AG08395 (cell line): Measurements from ENCODE around the gene FAM53C.
"Not testable (repeated sequence)": the region's sequence is repeated elsewhere in the genome, so short reads cannot be mapped to it uniquely, and the experiment has no call there.

Experiments
- DNase-seq: peaks from one replicate; pipeline ENCODE4 v3.0.0; 2012; ENCODE audit warnings: mixed read lengths, low spot score

FAM53C gene

DNA sequence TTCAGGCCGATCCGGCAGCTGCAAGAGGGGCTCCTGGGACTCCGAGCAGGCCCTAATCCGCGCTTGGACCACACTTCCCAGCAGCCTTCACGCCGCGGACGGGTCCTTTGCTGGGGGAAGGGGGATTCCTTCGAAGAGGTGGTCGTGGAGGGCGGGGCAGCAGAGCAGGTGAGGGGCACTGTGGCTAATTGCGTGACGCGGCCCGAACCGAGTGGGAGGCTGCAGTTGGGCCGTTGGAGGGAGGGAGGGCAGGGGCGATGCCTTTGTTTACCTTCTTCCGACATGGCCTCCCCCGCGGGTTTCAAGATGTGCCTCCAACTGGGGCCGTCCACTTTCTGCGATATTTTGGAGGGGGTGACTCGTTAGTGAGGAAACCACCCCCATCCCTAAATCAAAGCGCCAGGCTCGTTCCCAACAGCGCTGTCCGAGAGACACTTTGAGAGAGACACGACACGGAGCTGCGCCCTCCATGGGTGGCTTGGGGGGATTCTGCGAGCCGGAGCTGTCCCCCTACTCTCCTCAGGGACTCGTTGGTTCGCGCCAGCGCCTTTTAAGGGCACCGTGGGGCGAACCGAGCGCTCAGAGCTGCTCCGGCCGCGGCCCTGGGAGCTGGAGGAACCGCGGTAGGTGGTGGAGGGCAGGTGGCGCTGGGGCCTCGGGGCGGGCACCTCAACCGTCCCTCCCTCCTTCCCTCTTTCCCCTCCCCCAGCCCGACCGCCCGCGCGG is at the start of gene FAM53C:
Gene FAM53C (plus strand): TSS at position 582 of the 726 bp plus-strand sequence. CDS start 3,070 bp downstream, outside the sequence.
- DNase-seq, result peak; percentile 89

DNA sequence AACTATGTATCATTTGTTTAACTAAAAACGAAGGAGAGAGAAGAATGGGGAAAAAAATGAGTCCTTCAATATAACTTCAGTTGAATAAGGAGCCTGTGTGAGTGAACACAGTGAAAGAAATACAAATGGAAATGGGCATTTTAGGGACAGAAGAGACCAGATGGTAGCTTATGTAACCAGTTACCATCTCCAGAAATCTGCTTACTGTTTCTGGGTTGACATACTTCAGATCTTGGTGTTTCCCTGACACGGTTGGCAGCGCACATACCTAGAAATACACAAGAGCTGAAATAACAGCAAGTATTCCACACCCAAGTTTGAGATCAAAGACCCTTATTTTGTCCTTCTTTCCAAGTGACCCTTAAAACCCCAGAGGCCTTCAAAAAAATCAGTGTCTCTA is 48.8 kb upstream of the FAM53C start:
- no peak for DNase-seq

DNA sequence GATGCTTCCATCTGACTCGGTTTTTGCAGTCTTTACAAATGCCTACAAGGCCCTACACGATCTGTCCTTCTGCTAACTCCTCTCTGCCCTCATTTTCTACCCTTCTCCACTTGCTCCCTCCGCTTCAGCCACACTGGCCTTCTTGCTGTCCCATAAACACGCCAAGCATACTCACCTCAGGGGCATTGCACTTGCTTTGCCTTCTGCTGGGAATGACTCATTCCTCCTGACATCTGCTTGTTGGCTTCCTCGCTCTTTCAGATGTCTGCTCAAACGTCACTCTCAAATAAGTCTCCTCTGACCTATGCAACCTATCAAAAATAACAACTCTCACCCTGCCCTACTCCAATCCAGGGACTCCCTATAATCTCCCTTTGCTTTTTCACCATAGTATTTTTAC is 34.7 kb upstream of the FAM53C start:
- DNase-seq, result peak; percentile 31

DNA sequence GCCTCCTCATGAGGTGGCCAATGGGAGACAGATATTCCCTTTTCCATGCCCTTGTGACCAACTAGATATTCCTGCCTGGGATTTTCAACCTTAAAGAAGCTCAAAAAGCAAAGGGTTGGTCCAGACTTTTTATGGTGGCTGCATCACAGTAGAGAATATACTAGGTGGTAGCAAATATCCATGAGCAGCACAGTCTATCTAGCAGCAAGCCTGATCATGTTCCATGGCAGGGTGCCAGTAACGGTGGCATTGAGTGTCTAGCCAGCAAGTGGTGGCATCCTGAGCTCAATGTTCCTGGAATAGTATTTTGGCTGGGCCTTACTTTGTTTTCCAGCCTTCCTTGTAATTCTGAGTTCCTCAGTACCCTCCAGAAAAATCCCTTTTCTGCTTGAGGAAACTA is 32.3 kb upstream of the FAM53C start:
- no peak for DNase-seq

DNA sequence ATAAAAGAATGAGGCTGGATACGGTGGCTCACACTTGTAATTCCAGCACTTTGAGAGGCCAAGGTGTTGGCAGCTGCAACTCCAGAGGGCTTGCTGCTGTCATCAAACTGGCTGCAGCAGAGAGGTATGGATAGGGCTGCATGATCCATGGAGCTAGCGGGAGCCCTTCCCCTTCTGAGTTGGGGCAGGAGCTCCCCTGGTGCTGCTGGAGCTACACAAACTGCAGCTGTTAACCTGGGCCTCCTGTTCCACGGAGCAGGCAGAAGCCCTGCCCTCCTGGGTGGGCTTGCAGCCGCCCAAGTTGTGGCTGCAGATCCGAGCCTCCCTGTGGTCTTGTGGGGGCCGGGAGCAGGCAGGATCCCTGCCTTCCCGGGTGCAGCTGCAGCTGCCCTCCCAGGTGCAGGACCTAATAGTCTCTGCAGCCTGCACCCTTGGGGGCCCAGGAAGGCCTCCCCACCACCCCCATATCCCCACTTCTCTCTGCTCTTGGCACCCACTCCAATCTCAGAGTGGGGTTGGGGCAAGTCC is 22.3 kb upstream of the FAM53C start:
- DNase-seq, result no peak

DNA sequence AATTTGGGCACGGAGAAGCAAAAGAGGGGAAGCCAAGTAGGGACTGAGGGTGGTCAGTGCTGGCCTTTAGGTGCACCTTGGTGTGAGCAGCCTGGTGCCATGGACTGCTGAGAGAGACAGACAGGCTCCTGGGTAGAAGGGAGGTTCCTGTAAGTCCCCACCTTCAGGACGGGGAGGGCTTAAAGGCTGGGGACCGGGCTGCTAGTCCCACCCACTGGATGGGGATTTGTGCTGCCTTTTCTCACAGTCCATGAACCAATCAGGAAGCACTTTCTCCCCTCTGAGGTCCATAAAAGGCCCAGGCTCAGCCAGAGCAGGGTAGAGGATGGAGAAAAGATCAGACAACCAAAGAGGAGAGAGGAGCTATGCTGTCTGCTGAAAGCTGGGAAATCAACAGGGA is 21.7 kb upstream of the FAM53C start:
- no peak for DNase-seq

DNA sequence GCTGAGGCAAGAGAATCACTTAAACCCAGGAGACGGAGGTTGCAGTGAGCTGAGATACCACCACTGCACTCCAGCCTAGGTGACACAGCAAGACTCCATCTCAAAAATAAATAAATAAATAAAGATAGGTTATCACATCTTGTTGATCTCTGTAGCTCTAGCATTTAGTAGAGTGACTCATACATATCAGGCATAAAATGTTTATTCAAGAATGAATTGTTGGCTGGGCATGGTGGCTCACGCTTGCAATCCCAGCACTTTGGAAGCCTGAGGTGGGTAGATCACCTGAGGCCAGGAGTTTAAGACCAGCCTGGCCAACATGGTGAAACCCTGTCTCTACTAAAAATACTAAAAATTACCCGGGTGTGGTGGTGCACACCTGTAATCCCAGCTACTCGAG is 19.9 kb upstream of the FAM53C start:
- not testable (repeated sequence) for DNase-seq

DNA sequence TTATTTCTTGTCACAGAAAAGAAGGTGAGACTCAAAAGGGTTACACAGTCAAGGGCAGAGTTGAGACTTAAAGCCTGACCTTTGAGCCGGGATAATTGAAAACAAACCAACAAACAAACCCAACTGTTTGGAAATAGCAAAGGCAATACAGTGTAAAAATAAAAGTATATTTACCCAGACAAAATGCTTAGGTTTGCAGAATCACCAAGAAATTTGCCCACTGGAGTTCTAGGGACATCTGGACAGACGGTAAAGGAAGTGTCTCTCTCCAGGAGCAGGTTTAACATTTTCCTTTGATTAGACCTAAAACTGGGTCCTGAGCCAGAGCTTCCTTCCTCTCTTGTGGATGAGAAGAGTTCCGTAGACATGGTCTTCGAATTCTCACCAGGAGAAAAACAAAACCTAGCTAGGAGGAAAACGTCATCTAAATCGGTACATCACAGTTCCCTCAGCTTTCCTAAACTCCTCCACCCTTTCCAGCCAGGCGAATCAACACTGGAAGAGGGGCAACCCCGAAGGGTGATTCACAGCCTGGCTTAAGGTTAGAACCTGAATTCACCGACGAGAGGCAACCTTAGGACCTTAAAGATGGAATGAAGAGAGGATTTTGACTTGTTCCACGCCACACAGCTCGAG is 7.1 kb upstream of the FAM53C start:
- peak; percentile 6 for DNase-seq

DNA sequence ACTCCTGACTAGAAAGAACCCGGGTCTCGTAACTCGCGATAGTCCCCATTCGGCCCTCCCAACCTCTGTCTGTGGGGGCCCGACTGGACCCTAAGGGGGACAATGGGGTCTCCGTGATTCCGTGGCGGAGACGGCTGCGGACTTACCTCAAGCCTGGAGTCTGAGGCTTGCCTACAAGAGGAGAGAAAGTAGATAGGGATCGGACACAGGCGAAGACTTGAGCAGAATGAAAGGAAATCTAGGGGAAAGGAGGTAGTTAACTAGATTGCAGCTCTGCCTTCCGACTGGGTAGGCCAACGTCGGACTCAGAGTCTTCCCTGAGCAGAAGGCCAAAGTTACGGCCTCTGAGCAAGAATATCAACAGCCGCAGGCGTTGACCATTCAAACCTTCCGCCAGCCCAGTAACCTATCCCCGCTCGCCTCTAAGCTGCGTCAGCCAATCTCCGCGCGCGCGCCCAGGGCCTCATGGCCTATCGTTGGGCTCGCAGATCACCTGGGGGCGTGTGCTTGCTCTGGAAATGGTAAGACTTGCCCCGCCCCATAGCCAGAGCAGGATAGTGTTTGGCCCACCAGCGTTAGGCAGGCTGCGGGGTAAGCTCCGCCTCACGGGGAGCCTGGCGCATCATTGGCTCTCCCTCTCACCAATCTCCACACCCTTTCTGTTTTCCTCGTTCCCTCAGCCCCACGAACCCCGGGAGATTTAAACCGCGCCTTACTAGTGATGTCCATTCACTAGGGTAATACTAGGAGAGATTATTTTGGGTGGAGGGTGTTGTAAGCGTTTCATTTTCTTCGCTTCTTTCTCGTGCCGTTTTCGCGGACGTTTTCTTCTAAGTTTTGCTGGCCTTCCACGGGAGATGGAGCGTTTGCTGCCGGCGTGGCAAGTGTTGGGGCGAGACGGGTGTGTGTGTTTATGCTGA is 6.4 kb upstream of the FAM53C start, which contains the start of gene CDC25C:
Gene CDC25C (minus strand): TSS at position 356 of the 920 bp plus-strand sequence. CDS start 624 bp downstream, outside the sequence.
- peak; percentile 99 for DNase-seq

DNA sequence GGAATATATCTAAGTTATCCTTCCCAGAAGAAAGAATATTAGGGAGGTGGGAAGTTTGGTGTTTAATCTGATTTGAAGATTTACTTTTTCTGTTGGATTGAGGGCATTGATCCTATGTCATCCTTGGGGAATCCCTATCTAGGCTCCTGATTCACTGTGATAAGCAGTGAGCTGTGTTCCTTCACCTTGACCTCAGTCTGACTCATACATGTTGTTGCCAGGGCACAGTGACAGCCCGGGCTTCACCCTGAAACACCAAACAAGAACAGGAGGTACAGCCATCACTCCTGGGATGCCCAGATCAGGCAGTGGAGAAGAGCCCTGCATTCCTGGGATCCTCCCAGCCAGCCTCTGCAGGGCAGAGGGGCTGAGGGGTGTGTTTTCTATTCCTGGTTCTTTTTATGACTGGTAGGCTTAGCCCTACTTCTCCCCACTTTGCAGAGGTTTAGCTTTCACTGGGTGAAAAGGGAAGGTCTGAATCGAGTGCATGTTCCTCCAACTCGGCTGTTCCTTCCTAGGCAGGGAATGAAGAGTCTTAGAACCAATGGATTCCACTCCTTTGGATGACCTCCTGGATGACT is 3.1 kb upstream of the FAM53C start:
- no peak for DNase-seq

DNA sequence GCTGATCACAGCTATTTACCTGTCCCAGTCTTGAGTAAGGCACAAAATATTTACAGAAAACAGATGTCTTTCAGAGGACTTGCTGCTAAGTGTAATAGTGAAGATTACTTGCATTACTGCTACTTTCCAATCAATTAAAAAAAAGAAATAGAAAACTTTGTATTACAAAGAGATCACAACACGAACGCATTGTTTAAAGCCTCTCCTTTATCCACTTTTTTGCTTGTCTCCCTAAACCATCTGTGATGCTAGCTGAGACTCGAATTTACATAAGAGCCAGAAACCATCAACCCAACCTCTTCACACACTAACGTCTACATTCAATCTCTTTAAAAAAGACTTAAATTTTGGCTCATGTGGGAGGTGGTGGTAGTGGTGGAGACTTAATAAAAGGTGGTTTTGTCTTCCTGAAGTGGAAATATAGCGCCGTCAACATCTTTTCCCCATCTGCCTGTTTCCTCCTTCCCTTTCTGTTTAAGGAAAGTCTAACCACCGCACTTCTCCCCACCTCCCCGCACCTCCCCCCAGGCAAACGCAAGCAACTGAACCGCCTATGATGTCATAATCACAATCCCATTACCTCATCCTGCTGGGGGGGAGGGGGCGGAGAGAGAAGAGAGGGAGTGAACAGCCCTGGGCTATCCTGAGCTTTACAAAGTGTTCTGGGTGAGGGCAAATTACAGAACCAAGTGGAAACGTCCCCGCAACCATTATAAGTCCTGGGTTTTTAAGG is 948 bp upstream of the FAM53C start:
- DNase-seq, result peak; percentile 72

DNA sequence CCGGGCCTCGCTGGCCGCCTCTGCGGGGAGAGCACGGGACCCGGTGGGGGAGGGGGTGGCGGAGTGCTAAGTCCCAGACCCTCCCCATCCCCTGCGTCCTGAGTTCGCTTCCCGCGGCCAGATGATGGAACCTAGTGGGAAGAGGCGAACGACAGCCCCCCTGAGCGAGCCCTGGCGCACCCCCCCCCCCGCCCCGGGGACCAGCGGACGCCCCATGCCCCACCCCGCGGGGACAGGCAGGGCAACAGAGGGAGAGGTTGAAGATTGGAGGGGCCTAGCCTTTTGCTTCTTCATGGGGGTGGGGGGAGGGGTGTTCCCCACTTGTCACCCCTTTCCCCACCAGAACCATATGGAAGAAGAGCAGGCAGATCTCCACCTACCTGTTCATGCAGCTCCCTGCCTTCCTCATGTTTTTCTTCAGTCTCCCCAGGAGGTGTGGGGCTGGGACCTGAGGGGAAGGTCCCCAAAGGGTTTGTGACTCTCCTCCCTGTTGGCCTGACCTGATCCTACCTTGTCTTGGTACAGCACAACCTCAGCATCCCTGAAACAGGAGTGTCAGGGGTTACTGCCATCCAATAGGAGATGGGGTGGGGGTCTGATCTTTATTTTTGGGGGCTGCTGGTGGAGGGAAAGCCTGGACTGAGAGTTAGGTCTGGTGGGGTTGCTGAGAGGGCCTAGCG is 485 bp downstream of the FAM53C start:
- DNase-seq, result no peak

DNA sequence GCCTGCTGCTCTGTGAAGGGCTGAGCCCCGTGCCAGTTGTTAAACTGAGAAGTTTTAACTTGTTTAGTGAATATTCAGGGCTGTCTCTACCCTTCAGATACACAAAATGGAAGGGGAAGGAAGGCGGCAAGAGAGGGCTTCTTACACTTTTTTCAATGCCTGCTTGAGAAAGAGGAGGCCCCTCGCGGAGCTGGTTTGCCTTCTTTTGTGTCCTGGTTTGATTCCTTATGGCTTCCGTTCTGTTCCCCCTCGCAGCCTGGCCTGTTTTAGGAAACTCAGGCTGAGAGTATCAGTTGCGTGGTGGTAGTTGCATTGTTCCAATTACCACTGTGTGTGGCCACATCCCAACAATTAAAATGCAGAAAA is 1.0 kb downstream of the FAM53C start:
- DNase-seq, result peak; percentile 8

DNA sequence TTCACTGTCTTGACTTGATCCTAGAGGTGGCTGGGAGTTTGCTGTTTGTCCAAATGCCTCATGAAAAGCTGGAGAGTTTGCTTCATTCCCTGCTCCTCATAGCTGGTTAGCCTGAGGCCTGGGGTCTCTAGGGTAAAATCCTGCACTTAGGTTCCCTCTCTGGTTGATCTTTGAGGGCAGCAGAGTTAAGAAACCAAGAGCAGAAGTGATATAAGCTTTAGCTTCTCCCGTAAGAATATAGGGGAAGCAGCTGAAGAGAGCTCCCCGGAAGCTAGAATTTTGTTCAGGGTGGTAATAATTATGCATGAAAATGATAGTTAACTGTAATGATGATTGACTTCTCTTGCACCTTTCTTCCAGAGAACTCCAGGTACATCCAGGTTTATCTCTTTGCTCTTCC is 1.4 kb downstream of the FAM53C start:
- no peak for DNase-seq

DNA sequence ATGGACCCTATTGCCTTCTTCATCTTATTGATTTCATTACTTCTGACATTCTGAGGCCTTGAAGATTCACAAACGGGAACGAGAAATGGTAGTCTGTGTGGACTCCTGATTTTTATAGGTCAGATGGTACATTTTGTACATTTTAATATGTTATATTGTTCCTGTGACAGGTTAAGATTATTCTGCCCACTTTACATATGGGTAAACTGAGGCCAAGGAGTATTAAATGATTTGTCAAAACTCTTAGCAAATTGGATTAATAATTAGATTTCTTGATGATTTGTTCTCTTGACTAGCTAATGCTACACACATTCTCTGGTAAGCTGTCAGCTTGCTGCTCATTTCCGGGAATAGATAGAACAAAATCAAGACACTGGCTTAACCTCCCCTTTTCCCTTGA is 1.9 kb downstream of the FAM53C start:
- DNase-seq, result no peak

DNA sequence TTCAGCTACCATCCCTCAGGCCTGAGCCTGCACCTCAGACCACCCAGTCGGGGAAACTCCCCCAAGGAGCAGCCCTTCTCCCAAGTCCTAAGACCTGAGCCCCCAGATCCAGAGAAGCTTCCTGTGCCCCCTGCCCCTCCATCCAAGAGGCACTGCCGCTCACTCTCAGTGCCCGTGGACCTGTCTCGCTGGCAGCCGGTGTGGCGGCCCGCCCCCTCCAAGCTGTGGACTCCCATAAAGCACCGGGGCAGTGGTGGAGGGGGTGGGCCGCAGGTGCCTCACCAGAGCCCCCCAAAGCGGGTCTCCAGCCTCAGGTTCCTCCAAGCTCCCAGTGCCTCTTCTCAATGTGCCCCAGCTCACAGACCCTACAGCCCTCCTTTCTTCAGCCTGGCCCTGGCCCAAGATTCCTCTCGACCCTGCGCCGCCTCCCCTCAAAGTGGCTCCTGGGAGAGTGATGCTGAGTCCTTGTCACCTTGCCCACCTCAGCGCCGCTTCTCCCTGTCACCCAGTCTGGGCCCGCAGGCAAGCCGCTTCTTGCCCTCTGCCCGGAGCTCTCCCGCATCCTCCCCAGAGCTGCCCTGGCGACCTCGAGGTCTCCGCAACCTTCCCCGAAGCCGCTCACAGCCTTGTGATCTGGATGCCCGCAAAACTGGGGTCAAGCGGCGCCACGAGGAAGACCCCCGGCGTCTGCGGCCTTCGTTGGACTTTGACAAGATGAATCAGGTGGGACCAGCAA is 7.0 kb downstream of the FAM53C start:
- DNase-seq, result no peak

DNA sequence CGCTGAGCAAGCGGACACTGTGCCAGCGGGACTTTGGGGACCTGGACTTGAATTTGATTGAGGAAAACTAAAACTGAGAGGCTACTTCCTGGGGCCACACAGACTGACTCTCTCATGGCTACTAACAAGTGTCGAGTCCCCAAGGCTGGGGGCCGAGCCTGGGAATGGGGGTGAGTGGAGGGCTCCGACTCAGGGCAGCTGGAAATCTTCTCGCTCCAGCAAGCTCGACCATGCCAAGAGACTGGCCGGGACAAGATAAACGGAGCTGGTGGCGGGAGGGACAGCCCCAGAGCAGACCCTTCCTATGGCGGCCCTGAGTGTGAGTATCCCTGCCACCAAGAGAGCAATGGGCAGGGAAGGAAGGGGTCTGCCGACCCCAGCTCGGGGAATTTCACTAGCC is 8.8 kb downstream of the FAM53C start:
- DNase-seq, result no peak

DNA sequence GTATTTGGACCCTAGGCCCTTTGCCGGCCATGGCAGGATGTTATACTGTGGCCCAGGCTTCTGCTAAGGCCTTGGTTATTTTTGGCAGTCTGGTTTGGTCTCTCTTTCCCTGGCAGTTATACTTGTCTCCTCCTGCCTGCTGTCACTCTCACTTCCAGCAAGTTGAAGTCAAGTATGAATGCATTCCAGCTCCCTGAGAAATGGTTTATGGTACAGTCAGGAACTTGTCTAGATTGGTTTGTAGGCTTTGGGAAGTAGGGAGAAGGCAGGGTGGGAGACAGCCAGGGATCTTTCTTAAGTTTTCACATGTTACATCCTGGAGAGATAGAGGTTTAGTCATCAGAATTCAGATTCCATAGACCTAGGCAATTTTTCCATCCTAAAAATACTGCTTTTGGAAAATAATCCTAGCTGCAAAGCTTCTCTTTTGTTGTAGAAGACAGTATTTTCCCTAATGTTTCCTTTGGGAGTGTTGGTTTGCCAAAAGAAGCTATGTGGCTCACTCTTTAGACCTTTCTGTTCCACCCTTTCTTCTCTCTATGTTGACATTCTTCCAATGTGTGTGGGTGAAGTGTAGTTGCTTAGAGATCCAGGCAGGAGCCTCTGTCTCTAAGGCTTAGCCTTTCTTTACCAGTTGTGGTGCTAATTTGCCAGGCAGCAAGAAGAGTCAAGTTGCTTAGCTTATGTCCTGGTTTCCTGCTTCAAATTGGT is 11.9 kb downstream of the FAM53C start:
- no peak for DNase-seq

DNA sequence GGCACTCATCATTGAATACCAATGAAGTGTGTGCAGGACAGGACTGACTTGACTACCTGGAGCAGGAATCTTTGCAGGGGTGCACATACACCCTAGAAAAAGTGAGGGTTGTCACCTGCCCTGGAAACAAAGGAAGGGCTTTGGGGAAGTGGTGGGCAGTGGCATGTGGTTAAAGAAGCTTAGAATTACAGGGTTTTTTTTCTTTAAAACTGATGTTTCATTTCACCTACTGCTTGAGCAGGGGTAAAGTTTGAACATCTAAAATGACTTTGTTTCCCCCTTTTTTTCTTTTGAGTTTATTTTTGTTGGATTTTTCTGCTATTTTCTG is 12.5 kb downstream of the FAM53C start:
- no peak for DNase-seq

DNA sequence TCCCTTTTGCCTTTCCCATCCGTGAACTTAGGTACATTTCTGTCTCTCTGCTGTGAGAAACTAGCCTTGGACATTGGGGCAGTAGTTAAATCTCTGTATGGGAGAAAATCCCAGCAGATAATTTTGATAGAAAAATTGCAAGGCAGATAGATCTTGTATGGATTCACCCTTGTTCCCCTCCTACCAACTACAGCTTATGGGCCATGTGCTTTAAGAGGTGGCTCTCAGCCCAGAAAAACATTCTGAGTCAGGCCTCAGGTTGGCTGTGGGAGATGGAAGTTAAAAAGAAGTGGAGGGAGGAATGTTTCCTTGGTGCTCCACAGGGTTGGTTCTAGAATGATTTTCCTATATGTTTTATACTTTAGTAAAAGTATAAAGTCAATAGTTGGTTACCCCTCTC is 13.0 kb downstream of the FAM53C start:
- peak; percentile 55 for DNase-seq
